DOHH2 (cell line): Measurements from ENCODE around the gene NMNAT2.

Experiments used
- H3F3A ChIP-seq: fragments of 200-600 bp; sonication (generic), shearing (Covaris generic); 2 replicates; pipeline ENCODE4 v1.6.0; 2016; ENCODE audit warnings: antibody characterized with exemption, mild to moderate bottlenecking; ENCODE audit not compliant: control insufficient read depth, insufficient read depth
- H3K27ac ChIP-seq: fragments of 200-600 bp; sonication (generic); 2 replicates; pipeline ENCODE4 v1.5.1; 2014; ENCODE audit warnings: low read depth, mild to moderate bottlenecking, low read length, moderate library complexity
- H3K27me3 ChIP-seq: fragments of 200-600 bp; sonication (generic); 2 replicates; pipeline ENCODE4 v1.6.1; 2014; ENCODE audit warnings: mild to moderate bottlenecking, low read length, mixed read lengths; ENCODE audit not compliant: control insufficient read depth
- H3K36me3 ChIP-seq: fragments of 200-600 bp; sonication (generic); 2 replicates; pipeline ENCODE4 v1.6.1; 2014; ENCODE audit warnings: mild to moderate bottlenecking, low read length, moderate library complexity, mixed read lengths; ENCODE audit not compliant: control insufficient read depth
- H3K4me1 ChIP-seq: fragments of 200-600 bp; sonication (generic); 2 replicates; pipeline ENCODE4 v1.6.1; 2014; ENCODE audit warnings: mild to moderate bottlenecking, low read length, mixed read lengths; ENCODE audit not compliant: control insufficient read depth
- H3K4me2 ChIP-seq: fragments of 200-600 bp; sonication (generic); 2 replicates; pipeline ENCODE4 v1.6.0; 2014; ENCODE audit warnings: mild to moderate bottlenecking, low read length, moderate library complexity
- H3K4me3 ChIP-seq: fragments of 200-600 bp; sonication (generic); 2 replicates; pipeline ENCODE4 v1.5.1; 2014; ENCODE audit warnings: mild to moderate bottlenecking, low read length, mixed read lengths
- H3K79me2 ChIP-seq: fragments of 200-600 bp; sonication (generic); 2 replicates; pipeline ENCODE4 v1.6.1; 2014; ENCODE audit warnings: mild to moderate bottlenecking, low read length, mixed read lengths; ENCODE audit not compliant: control insufficient read depth
- H3K9me2 ChIP-seq: fragments of 200-600 bp; sonication (generic); replicated peaks from 2 replicates; pipeline ENCODE4 v1.6.1; 2014; ENCODE audit warnings: mild to moderate bottlenecking, low read length, mixed read lengths; ENCODE audit not compliant: control insufficient read depth
- H3K9me3 ChIP-seq: fragments of 200-600 bp; sonication (generic); 2 replicates; pipeline ENCODE4 v1.6.1; 2014; ENCODE audit warnings: antibody characterized with exemption, low read length, mixed read lengths; ENCODE audit not compliant: control insufficient read depth, insufficient read depth
- H4K20me1 ChIP-seq: fragments of 200-600 bp; sonication (generic); 2 replicates; pipeline ENCODE4 v1.6.0; 2014; ENCODE audit warnings: low read depth, mild to moderate bottlenecking, antibody characterized with exemption, low read length, moderate library complexity; ENCODE audit not compliant: control insufficient read depth, insufficient read depth
- EZH2phosphoT487 ChIP-seq: fragments of 200-600 bp; sonication (generic); IDR thresholded peaks from 2 replicates; pipeline ENCODE4 v1.6.1; 2017; ENCODE audit warnings: borderline replicate concordance, mild to moderate bottlenecking, antibody characterized with exemption, low read length, moderate library complexity, mixed read lengths
- TF ChIP-seq, protein P1 (sequence below): fragments of 200-600 bp; sonication (generic); IDR thresholded peaks from one replicate; pipeline ENCODE4 v1.5.1; 2014; ENCODE audit warnings: antibody characterized with exemption, mild to moderate bottlenecking, low read depth, low read length; ENCODE audit not compliant: poor library complexity, severe bottlenecking

NMNAT2 gene

DNA sequence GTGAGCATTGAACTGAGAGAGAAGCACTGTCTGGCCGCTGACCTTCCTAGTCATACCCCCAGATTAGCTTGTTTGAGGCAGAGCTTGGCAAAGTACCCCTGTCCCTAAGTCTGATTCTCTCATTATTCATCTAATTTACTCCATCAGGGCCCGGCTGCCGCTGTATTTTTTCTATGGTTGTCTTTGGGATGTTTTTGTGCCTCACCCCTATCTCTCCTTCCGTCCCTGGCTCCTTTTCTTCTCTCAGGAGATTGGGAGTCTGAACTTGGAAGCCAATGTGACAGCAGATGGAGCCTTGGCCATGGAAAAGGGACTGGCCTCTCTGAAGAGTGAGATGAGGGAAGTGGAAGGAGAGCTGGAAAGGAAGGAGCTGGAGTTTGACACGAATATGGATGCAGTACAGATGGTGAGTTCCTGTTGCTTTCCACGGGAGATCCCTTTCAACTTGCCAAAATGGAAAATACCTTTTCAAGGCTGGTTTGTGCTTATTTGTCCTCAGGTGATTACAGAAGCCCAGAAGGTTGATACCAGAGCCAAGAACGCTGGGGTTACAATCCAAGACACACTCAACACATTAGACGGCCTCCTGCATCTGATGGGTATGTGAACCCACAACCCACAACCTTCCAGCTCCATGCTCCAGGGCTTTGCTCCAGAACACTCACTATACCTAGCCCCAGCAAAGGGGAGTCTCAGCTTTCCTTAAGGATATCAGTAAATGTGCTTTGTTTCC, 178.2 kb downstream of the NMNAT2 start:
- H3K27me3 ChIP-seq: peaks cover 28% of the 10 kb centered on the region
- no peak overlapping the region for H3K4me2 ChIP-seq
- no peaks in the 10 kb centered on the region for H4K20me1 ChIP-seq
- no peak overlapping the region for H3K27ac ChIP-seq
- H3K36me3 ChIP-seq: no peaks in the 10 kb centered on the region
- no peaks in the 10 kb centered on the region for H3K9me2 ChIP-seq
- TF ChIP-seq, protein P1, sequence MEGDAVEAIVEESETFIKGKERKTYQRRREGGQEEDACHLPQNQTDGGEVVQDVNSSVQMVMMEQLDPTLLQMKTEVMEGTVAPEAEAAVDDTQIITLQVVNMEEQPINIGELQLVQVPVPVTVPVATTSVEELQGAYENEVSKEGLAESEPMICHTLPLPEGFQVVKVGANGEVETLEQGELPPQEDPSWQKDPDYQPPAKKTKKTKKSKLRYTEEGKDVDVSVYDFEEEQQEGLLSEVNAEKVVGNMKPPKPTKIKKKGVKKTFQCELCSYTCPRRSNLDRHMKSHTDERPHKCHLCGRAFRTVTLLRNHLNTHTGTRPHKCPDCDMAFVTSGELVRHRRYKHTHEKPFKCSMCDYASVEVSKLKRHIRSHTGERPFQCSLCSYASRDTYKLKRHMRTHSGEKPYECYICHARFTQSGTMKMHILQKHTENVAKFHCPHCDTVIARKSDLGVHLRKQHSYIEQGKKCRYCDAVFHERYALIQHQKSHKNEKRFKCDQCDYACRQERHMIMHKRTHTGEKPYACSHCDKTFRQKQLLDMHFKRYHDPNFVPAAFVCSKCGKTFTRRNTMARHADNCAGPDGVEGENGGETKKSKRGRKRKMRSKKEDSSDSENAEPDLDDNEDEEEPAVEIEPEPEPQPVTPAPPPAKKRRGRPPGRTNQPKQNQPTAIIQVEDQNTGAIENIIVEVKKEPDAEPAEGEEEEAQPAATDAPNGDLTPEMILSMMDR: no peak
- TF ChIP-seq EZH2phosphoT487: no peak
- H3K4me1 ChIP-seq: no peaks in the 10 kb centered on the region
- no peaks in the 10 kb centered on the region for H3K9me3 ChIP-seq
- H3F3A ChIP-seq: no peaks in the 10 kb centered on the region
- no peaks in the 10 kb centered on the region for H3K79me2 ChIP-seq
- H3K4me3 ChIP-seq: no peak overlapping the region

DNA sequence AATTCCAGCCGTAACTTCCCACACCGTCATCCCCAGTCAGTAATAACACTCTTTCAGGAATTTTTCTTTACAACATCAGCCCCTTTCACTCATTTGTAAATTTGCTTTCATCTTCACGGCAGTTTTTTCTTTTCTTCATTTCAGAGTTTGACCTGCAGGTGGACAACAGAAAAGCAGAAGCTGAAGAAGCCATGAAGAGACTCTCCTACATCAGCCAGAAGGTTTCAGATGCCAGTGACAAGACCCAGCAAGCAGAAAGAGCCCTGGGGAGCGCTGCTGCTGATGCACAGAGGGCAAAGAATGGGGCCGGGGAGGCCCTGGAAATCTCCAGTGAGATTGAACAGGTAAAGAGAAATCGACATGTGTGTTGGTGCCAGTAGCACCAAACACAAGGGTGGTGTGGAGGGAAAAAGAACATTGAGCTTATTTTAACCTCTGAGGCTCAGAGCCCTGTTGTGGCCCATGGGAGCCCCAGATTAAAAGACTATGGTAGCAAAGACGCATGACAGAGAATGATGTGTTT, 178.9 kb downstream of the NMNAT2 start:
- H3K27ac ChIP-seq: no peak overlapping the region

DNA sequence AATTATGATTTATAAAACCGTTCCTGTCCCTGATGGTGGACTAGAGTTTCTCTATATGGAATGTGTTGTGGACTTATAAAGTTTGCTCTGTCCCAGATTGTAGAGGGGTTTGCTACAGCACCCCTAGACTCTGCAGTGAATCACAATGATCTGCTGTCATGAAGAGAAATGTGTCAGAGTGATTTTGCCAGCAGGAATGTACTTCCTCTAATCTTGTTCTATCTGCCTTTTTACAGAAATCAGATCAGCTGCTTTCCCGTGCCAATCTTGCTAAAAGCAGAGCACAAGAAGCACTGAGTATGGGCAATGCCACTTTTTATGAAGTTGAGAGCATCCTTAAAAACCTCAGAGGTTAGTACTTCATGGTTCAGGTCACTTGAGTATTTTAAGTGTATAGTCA, 180.1 kb downstream of the NMNAT2 start:
- no peaks in the 10 kb centered on the region for H3K9me2 ChIP-seq
- H3K9me3 ChIP-seq: no peaks in the 10 kb centered on the region
- no peak overlapping the region for H3K4me3 ChIP-seq
- H3K36me3 ChIP-seq: no peaks in the 10 kb centered on the region
- H3F3A ChIP-seq: no peaks in the 10 kb centered on the region
- H3K27me3 ChIP-seq: peaks cover 19% of the 10 kb centered on the region
- H4K20me1 ChIP-seq: no peaks in the 10 kb centered on the region
- no peak for TF ChIP-seq EZH2phosphoT487
- TF ChIP-seq, protein P1: no peak
- H3K4me2 ChIP-seq: no peak overlapping the region
- H3K4me1 ChIP-seq: no peaks in the 10 kb centered on the region
- no peak overlapping the region for H3K27ac ChIP-seq
- H3K79me2 ChIP-seq: no peaks in the 10 kb centered on the region

More for the DNA sequence above, 178.9 kb downstream of the NMNAT2 start:
- H3K27me3 ChIP-seq: peaks cover 28% of the 10 kb centered on the region
- H3F3A ChIP-seq: no peaks in the 10 kb centered on the region
- H3K36me3 ChIP-seq: no peaks in the 10 kb centered on the region
- TF ChIP-seq, protein P1: no peak
- H3K4me1 ChIP-seq: no peaks in the 10 kb centered on the region
- no peak overlapping the region for H3K4me2 ChIP-seq
- no peaks in the 10 kb centered on the region for H4K20me1 ChIP-seq
- no peaks in the 10 kb centered on the region for H3K9me2 ChIP-seq
- H3K4me3 ChIP-seq: no peak overlapping the region
- H3K9me3 ChIP-seq: no peaks in the 10 kb centered on the region
- H3K79me2 ChIP-seq: no peaks in the 10 kb centered on the region
